ENCODE data around the gene ADAM33. TPM values are rescaled to one million over a fixed set of nuclear protein-coding genes. Genes with fewer than 3 reads are reported as not detected.

The ADAM33 gene
- total RNA-seq, 2 donors from 2014 or later, result 3.0 to 3.3 TPM

DNA sequence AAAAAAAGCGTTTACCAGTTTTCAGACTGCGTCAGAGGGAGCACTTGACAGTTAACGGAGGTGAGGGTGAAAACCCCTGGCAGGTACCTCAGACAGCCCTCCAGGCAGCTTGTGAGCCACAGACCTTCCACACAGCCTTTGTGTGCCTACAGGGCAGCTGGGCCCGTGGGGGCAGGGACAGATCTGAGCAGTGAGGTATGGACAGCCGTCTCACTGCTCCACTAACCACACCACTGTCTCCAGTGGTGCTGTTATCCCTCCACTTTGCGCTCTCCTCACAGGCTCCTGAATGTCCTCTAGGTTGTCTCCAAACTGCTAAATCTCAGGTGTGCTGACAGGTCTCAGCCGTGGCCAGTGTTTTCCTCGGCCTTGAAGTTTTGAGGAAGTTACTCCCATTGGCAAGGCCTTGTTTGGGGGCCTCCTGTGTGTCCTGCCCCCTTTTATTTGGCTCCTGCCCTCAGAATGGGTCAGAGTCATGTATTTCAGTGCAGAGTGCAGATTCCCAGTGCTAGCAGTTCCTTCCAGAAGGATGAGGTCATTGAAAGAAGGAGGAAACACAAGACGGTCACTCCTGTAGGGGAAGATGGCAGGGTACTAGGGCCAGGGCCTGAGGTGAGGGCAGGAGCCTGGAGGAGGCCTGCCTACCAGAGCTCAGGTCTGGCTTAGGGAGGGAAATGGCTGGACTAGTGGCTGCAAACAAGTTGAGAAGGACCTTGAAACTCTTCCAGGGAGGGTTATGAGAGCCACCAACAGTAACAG lies 30.4 kb downstream of the ADAM33 start:
- Histone ChIP-seq H3K9ac (ENCODE audit: extremely low read depth, low read length, poor library complexity, severe bottlenecking) (no peak overlapping the region), H3K36me3 (ENCODE audit: control insufficient read depth, insufficient read depth, low read length) (peaks cover 3% of the 10 kb centered on the region), H3K4me3 (ENCODE audit: low read length) (no peak overlapping the region), H3K4me1 (ENCODE audit: control insufficient read depth, insufficient read depth, low read length) (no peaks in the 10 kb centered on the region), H3K27me3 (ENCODE audit: control insufficient read depth, insufficient read depth, low read length, poor library complexity, severe bottlenecking) (no peaks in the 10 kb centered on the region), H3K9me3 (ENCODE audit: control insufficient read depth, low read length) (no peaks in the 10 kb centered on the region), H3K27ac (ENCODE audit: low read depth, low read length) (no peak overlapping the region)
- WGBS, 2 experiments (ENCODE audit: insufficient coverage in 1 of 2, insufficient read length in 1 of 2), result 88 to 92% methylated on average over 9 of the region's 9 CpGs
- Mint-ChIP-seq H3K4me3 (no peak overlapping the region), H3K36me3 (ENCODE audit: low read depth) (peaks cover 9% of the 10 kb centered on the region), H3K4me1 (peaks cover 2% of the 10 kb centered on the region), H3K27ac (no peak overlapping the region), H3K27me3 (ENCODE audit: insufficient read depth) (peaks cover 10% of the 10 kb centered on the region), H3K9me3 (peaks cover 5% of the 10 kb centered on the region)
- no peak for DNase-seq
- TF ChIP-seq, protein P1, sequence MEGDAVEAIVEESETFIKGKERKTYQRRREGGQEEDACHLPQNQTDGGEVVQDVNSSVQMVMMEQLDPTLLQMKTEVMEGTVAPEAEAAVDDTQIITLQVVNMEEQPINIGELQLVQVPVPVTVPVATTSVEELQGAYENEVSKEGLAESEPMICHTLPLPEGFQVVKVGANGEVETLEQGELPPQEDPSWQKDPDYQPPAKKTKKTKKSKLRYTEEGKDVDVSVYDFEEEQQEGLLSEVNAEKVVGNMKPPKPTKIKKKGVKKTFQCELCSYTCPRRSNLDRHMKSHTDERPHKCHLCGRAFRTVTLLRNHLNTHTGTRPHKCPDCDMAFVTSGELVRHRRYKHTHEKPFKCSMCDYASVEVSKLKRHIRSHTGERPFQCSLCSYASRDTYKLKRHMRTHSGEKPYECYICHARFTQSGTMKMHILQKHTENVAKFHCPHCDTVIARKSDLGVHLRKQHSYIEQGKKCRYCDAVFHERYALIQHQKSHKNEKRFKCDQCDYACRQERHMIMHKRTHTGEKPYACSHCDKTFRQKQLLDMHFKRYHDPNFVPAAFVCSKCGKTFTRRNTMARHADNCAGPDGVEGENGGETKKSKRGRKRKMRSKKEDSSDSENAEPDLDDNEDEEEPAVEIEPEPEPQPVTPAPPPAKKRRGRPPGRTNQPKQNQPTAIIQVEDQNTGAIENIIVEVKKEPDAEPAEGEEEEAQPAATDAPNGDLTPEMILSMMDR (conservative IDR thresholded peaks at IDR 0.05), result no peak

DNA sequence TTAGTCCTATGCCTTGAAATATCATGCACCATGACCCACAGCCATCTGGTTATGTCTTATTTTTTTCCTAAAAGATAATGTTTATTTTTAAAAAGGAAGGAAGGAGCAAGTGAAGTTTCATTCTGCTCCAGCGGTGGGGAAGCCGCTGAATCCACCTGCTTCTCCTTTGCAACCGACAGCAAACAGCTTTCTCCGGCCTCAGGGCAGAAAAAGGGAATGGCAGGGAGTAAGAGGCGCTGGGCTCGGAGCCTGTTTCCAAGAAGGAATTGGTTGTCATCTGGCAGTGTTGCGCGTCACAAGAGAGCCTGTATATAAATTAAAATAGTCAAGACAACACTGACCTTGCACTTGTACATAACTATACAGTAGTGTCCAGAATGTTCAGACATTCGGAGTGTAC lies 32.9 kb downstream of the ADAM33 start:
- Mint-ChIP-seq H3K27me3 (ENCODE audit: insufficient read depth) (no peaks in the 10 kb centered on the region), H3K9me3 (no peaks in the 10 kb centered on the region), H3K36me3 (ENCODE audit: low read depth) (peaks cover 14% of the 10 kb centered on the region), H3K4me3 (no peak overlapping the region), H3K4me1 (peaks cover 2% of the 10 kb centered on the region), H3K27ac (no peak overlapping the region)
- TF ChIP-seq, protein P1 (conservative IDR thresholded peaks at IDR 0.05), result no peak
- Histone ChIP-seq H3K36me3 (ENCODE audit: control insufficient read depth, insufficient read depth, low read length) (peaks cover 3% of the 10 kb centered on the region), H3K9me3 (ENCODE audit: control insufficient read depth, low read length) (no peaks in the 10 kb centered on the region), H3K27me3 (ENCODE audit: control insufficient read depth, insufficient read depth, low read length, poor library complexity, severe bottlenecking) (no peaks in the 10 kb centered on the region), H3K9ac (ENCODE audit: extremely low read depth, low read length, poor library complexity, severe bottlenecking) (no peak overlapping the region), H3K4me3 (ENCODE audit: low read length) (no peak overlapping the region), H3K27ac (ENCODE audit: low read depth, low read length) (no peak overlapping the region), H3K4me1 (ENCODE audit: control insufficient read depth, insufficient read depth, low read length) (no peaks in the 10 kb centered on the region)
- DNase-seq, result no peak
- WGBS, 2 experiments (ENCODE audit: insufficient coverage in 1 of 2, insufficient read length in 1 of 2), result 86 to 90% methylated on average over 5 to 9 of the region's 9 CpGs

- no peaks in the 10 kb centered on the region for H3K4me1 ChIP-seq (ENCODE audit: control insufficient read depth, insufficient read depth, low read length)
- Mint-ChIP-seq H3K9me3 (no peaks in the 10 kb centered on the region), H3K27ac (no peak overlapping the region)
Observed at GRCh38 chr20:3647473-3647872, 34.3 kb downstream of the ADAM33 start.

More at GRCh38 chr20:3647473-3647872, 34.3 kb downstream of the ADAM33 start:
- no peaks in the 10 kb centered on the region for H3K9me3 ChIP-seq (ENCODE audit: control insufficient read depth, low read length)
- H3K4me3 Mint-ChIP-seq, result no peak overlapping the region
- TF ChIP-seq, protein P1 (conservative IDR thresholded peaks at IDR 0.05), result no peak
- peaks cover 14% of the 10 kb centered on the region for H3K36me3 Mint-ChIP-seq (ENCODE audit: low read depth)
- H3K27me3 Mint-ChIP-seq (ENCODE audit: insufficient read depth), result no peaks in the 10 kb centered on the region
- H3K27ac ChIP-seq (ENCODE audit: low read depth, low read length), result no peak overlapping the region
- H3K4me1 Mint-ChIP-seq, result no peaks in the 10 kb centered on the region
- no peak for DNase-seq
- H3K27me3 ChIP-seq (ENCODE audit: control insufficient read depth, insufficient read depth, low read length, poor library complexity, severe bottlenecking), result no peaks in the 10 kb centered on the region
- peaks cover 3% of the 10 kb centered on the region for H3K36me3 ChIP-seq (ENCODE audit: control insufficient read depth, insufficient read depth, low read length)
- H3K9ac ChIP-seq (ENCODE audit: extremely low read depth, low read length, poor library complexity, severe bottlenecking), result no peak overlapping the region
- no peak overlapping the region for H3K4me3 ChIP-seq (ENCODE audit: low read length)
